OCI-LY1 (cell line): Measurements from ENCODE around the gene SLC16A3.

Experiments used
- EZH2 ChIP-seq: fragments of 200-600 bp; sonication (generic), shearing (Covaris generic); IDR thresholded peaks from 2 replicates; pipeline ENCODE4 v1.8.0; 2017; ENCODE audit warnings: borderline replicate concordance, mixed run types, mild to moderate bottlenecking, antibody characterized with exemption, low read length, moderate library complexity, mixed read lengths
- TF ChIP-seq, protein P1 (sequence below): fragments of 200-600 bp; sonication (generic), shearing (Covaris generic); IDR thresholded peaks from 2 replicates; pipeline ENCODE4 v1.5.1; 2017; ENCODE audit warnings: mild to moderate bottlenecking, antibody characterized with exemption, low read length, moderate library complexity, mixed read lengths

GRCh38 chr17:82217120-82217529 lies 11.7 kb upstream of the SLC16A3 start:
- TF ChIP-seq, protein P1, sequence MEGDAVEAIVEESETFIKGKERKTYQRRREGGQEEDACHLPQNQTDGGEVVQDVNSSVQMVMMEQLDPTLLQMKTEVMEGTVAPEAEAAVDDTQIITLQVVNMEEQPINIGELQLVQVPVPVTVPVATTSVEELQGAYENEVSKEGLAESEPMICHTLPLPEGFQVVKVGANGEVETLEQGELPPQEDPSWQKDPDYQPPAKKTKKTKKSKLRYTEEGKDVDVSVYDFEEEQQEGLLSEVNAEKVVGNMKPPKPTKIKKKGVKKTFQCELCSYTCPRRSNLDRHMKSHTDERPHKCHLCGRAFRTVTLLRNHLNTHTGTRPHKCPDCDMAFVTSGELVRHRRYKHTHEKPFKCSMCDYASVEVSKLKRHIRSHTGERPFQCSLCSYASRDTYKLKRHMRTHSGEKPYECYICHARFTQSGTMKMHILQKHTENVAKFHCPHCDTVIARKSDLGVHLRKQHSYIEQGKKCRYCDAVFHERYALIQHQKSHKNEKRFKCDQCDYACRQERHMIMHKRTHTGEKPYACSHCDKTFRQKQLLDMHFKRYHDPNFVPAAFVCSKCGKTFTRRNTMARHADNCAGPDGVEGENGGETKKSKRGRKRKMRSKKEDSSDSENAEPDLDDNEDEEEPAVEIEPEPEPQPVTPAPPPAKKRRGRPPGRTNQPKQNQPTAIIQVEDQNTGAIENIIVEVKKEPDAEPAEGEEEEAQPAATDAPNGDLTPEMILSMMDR: no peak
- no peak for TF ChIP-seq EZH2
